ENCODE data around the gene CSNK1E.
A peak's percentile ranks its signal among the peaks of the same experiment; 100 is the strongest.

Gene CSNK1E

GRCh38 chr22:38305471-38306448 is 11.5 kb downstream of the CSNK1E start:
- DNase-seq = no peak

DNA sequence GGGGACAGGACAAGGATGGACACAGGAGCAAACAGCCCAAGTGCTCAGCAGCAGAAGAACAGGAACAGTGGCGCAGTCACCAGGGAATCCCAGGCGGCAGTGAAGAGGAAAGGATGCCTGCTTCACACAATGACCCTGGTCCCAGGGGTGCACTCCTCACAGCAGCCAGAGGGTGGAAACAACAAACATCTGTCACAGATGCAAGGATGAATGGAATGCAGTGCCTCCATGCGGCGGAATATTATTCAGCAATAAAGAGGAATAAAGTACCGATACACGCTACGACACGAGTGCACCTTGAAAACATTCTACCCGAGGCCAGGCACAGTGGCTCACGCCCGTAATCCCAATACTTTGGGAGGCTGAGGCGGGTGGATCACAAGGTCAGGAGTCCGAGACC is 12.7 kb downstream of the CSNK1E start:
- DNase-seq = no peak

GRCh38 chr22:38303974-38304373 is 13.3 kb downstream of the CSNK1E start:
- DNase-seq = no peak

DNA sequence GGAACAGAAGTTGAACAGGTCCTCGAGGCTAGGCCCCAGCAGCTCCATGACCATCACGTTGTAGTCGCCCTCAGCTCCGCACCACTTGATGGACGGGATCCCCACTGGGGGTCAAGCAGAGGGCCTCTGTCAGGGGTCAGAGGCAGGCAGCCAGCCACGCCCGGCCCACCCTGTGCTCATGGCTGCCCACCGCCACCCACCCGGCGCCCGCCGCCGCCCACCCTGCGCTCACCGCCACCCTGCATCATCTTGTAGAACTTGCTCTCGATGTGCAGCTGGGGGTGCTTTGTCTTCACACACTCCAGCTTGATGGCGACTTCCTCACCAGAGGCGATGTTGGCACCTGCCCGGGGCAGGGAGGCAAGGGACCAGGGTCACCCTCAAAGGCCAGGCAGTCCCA is 14.3 kb downstream of the CSNK1E start:
- no peak for DNase-seq

DNA sequence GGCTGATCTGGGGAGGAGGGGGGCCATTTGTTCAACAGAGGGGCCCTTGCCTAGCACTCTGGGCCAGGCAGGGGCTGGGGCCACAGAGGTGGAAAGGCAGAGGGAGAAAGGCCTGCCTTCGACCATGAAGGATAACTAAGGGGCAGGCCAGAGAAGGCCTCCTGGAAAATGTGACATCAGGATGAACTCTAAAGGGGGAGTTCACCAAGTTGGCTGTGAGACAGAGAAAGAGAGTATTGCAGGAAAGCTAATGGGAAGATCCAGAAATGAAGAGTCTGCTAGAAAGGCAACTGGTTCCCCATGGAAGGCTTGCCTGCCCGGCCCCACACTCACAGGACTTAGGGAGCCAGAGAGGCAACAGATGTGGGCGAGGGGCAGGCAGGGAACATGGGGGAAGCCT is 16.3 kb downstream of the CSNK1E start:
- DNase-seq = no peak

GRCh38 chr22:38300197-38300945 is 16.9 kb downstream of the CSNK1E start:
- DNase-seq = no peak

DNA sequence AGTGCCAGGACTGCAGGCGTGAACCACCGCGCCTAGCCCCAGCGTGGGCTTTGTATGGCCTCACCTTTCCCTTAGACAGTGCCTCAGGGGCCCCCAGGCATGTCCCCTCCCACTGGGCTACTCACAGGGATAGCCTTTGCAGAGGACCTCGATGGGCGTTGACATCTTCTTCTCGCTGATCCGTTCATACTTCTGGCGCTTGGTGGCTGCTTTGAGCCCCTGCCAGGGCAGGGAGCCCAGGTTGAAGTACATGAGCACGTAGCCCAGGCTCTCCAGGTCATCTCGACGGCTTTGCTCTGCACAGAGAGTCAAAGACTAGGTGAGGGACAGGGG is 17.5 kb downstream of the CSNK1E start:
- DNase-seq = no peak

DNA sequence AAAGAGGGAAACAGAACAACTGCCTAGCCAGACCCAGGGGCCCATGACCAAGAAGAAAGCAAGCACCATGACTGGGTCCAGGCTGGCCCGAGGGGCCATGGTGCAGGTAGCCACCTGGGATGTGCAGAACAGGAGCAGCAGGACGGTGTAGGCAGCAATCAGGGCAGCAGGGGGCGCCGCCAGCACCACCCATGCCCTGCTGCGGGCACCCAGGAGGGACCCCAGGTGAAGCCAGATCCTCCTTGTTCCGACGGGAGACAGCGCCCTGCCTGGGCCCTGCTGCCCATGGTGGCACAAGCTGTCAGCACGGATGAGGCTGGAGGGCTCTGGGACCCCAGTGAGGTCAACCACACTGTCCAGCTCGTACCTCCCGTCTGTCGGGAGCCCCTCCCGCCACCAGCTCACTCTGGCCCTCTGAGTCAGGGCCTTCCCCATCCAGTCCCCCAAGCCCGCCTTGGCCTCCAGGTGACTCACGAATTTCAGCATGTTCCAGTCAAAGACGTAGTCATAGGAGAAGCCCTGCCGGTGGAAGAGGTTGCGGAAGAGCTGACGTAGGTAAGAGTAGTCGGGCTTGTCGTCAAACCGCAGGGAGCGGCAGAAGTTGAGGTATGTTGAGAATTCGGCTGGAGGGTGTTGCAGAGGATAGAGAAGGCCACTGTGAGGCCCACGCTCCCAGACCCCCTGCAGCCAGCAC is 18.8 kb downstream of the CSNK1E start:
- DNase-seq = peak in 1 of 2 experiments; percentile 16

DNA sequence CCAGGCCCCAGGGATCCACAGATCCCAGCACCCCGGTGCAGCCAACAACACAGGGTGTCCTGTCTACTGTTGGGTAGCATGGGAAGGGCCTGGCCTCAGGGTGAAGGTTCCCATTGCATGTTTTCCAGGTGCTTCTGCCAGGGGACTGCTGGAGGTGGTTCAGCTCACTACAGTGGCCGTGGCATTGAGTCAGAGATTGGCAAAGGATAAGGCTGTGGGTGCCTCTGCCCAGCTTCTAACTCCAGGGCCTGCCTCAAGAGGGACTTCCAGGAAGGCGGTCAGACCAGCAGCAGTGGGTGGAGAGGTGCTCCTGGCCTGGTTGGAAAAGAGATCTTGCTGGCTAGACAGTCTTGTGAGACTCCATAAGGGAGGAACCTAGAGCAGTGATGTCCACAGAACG is 20.9 kb downstream of the CSNK1E start:
- no peak for DNase-seq

DNA sequence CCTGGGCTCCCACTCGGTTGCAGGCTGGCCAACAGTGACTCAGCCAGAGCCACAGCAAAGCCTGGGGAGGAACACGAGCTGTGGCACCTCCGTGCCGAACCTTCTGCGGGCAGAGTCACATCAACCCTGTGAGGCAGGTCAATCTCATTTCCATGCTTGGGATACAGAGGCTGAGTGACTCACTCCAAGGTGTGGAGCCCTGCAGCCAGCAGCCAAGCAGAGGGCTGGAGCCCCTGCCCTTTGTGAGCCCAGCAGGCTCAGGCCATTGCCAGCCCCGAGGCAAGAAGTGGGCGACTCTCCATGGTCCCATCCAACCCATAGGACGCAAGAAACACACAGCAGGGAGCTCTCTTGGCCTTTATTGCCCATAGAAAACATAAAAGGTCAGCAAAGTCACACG is 21.4 kb downstream of the CSNK1E start:
- DNase-seq = no peak

DNA sequence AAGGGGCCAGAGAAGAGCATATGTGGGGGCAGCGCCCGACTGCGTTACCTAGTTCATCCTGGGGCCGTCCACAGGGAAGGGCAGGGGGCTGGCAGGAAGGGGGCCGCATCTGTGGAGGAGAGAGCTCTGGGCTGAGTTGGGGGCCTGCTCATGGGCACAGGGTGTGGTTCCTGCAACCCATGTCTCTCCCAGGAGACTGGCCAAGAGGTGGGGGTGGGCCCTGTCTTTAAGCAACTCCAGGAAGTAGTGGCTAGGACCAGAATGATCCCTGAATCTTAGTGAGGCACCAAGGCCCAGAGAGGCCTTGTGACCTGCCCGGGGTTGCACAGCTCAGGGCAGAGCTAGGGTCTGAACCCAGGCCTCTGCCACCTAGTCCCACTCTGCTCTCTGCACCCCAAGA is 21.9 kb downstream of the CSNK1E start:
- no peak for DNase-seq

DNA sequence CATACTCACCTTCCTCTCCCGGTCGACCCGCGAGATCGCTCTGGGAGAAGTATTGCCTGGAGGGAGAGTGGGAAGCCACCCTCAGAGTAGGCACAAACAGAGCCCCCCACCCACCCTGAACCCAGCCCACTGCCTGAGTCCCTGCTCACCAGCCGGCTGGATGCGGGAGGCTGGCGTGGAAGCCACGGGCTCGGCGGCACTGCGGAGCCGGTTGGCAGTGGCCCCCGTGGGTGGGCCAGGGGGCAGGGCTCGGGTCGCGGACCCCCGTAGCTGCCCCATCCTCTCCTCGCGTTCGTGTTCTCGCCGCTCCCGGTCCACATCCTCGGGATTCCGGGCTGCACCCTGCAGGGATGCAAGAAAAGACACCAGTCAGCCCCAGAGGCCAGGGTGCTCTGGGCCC is 23.0 kb downstream of the CSNK1E start:
- DNase-seq = no peak

GRCh38 chr22:38292694-38293093 is 24.5 kb downstream of the CSNK1E start:
- no peak for DNase-seq

DNA sequence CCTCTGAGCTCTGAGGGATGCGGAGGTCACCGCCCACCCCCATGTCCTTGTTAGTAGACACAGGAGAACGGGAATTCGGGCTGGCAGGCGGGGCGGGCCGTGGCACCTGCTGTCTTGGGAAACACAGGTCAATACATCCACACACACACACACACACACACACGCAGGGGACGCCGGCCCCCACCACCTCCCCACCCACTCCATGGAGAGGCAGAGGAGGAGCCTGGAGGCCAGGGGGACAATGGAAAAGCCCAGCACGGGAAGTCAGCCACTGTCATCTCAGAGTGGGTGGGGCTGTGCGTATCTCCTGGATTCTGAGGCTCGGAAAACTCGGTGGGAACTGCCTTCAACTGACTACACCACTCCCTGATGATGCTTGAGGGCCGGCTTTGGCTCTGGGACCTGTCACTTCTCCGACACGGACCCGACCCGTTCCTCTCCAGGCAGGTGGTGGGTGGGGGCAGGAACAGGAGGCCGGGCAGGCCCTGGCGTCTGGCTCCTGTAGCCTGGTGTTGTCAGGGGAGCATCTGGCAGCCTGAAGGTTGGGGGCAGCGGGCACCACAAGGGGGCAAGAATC is 25.9 kb downstream of the CSNK1E start:
- DNase-seq = no peak

DNA sequence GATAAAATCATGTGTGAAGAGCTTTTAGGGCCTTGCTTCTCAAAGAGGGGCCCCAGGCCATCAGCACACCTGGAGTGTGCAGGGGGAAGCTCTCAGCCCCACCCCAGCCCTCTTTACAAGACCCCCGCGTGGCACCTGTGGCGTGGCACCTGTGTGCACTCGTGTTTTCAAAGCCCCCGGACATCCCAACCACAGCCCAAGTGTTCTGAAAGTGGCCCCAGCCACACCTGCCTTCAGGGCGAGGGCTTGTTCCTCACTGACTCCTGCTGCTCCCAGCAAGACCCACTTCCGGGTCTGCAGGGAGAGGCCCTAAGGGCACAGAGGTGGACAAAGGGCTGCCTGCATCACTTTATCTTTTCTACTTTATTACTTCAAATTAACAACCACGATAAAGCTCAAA is 26.9 kb downstream of the CSNK1E start:
- DNase-seq = no peak

DNA sequence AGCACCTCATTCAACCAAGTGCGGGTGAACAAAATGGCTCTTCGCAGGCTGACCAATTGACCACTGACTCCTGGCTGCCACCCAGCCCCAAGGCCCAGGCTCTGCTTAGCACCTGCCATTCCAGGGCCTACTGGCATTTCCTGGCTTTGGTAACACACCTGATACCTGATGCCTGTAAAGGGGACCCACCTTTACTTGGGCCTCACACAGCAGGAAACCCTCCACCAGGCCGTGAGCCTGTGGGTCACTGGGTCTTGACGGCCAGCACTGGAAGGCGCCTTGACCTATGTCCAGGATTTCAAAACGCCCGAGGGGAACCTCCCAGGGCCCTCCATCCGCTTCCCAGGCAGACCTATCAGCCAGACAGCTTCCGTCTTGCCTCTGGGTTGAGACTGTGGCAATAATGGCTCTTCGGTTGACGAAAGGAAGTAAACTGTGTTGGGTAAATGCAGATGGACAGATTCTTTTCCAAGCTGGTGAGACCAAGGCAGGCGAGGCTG is 27.6 kb downstream of the CSNK1E start:
- DNase-seq = no peak

DNA sequence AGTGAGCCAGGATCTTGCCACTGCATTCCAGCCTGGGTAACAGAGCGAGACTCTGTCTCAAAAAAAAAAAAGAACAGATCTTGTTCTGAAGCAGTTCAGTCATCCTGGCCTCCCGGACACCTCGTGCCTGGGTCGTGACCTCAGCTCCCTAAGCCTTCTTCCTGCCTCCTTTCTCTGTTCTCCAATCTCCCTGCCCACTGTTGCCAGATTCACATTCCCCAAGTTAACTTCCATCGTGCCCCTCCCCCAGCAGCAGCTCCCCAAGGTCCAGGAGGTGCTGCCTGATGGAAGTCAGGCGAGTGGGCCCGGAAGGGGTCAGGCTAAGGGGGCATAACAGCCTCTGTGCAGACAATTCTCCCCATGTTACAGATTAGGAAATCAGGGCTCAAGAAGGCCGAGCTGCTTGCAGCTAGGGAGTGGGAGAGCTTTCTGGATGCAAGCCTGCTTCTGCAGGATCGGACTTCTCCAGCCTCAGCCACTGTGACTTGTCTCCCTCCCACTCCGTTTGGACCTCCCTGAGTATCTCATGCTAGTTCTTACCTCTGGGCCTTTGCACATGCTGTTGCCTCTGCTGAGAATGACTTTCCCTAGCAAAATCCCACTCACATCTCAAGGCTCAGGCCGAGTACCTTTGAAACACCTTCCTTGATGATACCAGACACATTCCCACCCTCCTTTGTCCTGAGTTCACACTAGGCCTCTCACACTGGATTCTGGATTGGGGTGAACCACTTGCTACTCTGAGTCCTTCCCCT is 30.1 kb downstream of the CSNK1E start:
- DNase-seq = no peak

DNA sequence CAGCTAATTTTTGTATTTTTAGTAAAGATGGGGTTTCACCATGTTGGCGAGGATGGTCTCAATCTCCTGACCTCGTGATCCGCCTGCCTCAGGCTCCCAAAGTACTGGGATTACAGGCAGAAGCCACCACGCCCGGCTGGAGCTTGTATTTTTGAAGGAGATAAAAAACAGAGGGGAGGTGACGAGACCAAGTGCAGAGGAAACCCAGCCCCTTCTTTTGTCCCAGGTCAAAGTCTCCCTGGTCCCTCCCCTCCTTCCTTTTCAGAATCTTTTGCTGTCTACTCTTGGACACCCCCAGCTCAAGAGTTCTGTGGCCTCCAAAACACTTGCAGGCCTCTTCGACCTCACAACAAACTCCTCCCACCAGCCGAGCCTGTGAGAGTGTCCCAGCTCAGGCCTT is 32.2 kb downstream of the CSNK1E start:
- DNase-seq = no peak

DNA sequence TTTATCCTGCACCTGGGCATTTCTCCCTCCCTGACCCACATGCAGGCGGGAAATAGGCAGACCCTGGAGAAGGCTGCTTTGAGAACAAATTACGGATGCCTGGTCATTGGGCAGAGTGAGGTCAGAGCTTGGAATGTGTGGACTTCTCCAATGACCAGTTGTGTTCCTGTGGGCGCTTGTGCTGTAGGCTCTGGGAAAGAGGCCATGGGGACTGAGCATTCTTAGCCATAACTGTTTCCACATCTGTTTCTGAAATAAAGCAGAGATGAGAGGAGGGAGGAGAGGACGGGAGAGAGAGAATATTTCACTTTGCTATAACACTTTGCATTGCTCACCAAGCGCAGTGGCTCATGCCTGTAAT is 33.2 kb downstream of the CSNK1E start:
- no peak for DNase-seq

GRCh38 chr22:38282397-38282796 is 34.8 kb downstream of the CSNK1E start:
- DNase-seq = no peak

- no peak for DNase-seq
Measured at GRCh38 chr22:38276166-38276565, 41.1 kb downstream of the CSNK1E start.

DNA sequence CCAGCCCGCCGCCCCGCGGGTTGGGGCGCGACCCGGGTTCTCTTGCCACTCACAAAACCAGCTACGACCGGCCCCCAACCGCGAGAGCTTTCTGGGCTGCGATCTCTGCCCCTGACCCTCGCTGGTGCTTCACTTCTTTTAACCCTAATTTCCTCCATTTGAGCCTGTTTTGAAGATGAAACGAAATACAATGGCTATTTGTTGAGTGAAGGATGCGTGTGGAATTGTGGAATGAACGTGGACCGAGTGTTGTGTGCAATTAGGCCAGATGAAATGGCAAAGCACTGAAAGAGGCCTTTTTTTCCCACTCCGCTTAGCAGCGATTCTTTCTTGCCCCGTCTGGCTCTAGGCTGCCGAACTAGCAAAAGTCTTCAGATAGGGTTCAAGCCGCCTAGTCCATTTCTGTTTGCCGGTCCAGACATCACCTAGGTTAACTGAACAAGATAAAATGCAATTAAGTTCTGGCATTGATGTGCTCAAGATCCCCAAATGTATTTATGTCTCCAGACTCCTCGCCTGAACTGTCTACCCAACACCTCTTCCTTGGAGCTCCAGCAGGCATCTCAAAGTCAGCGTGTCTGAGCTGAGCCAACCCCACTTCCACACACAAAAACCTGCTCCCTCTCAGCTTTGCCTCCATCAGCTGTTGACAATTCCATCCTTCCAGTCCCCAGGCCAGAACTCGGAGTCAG is 44.0 kb downstream of the CSNK1E start:
- DNase-seq = no peak
